C1 segment of cervical spinal cord (tissue), 14 donors: ENCODE measurements around the gene C4BPB.
"Not testable (repeated sequence)": the region's sequence is repeated elsewhere in the genome, so short reads cannot be mapped to it uniquely, and the experiment has no call there.

Experiments
- DNase-seq, 14 donors: peaks; one replicate each; lab custom pipeline; 2025; lab: John Stamatoyannopoulos, UW

Gene C4BPB

GRCh38 chr1:207088701-207089626 is at the start of gene C4BPB:
TSS of gene C4BPB (plus strand) at chr1:207088860. CDS start at chr1:207089532, 672 bp downstream.
- no peak for DNase-seq

- no peak for DNase-seq
Measured at GRCh38 chr1:207039380-207040180, 49.1 kb upstream of the C4BPB start.

- no peak for DNase-seq
Measured at GRCh38 chr1:207040181-207040533, 48.5 kb upstream of the C4BPB start.

- not testable (repeated sequence) for DNase-seq
Measured at GRCh38 chr1:207041397-207041796, 47.3 kb upstream of the C4BPB start.

GRCh38 chr1:207045453-207045852 is 43.2 kb upstream of the C4BPB start:
- no peak for DNase-seq

GRCh38 chr1:207047505-207047904 is 41.2 kb upstream of the C4BPB start:
- no peak for DNase-seq

GRCh38 chr1:207048041-207048440 is 40.6 kb upstream of the C4BPB start:
- DNase-seq, result no peak

- no peak for DNase-seq
Measured at GRCh38 chr1:207049054-207049453, 39.6 kb upstream of the C4BPB start.

GRCh38 chr1:207049514-207049913 is 39.1 kb upstream of the C4BPB start:
- DNase-seq, result no peak

GRCh38 chr1:207049974-207050391 is 38.7 kb upstream of the C4BPB start:
- peak in 2 of 14 donors; percentile 16 to 31 for DNase-seq

GRCh38 chr1:207050480-207051190 is 38.0 kb upstream of the C4BPB start:
- peak; percentile 31 to 84 (median 79) for DNase-seq

GRCh38 chr1:207051191-207051943 is 37.3 kb upstream of the C4BPB start, which contains the start of gene YOD1:
TSS of gene YOD1 (minus strand) at chr1:207051208. CDS start at chr1:207051030, 178 bp downstream.
- DNase-seq, result peak in 6 of 14 donors; percentile 54 to 80 (median 70)

GRCh38 chr1:207052911-207053769 is 35.5 kb upstream of the C4BPB start, which contains the start of gene PFKFB2:
TSS of gene PFKFB2 (plus strand) at chr1:207053275. CDS start at chr1:207054718, 1,443 bp downstream.
- peak; percentile 76 to 99 (median 92) for DNase-seq

- no peak for DNase-seq
Measured at GRCh38 chr1:207054491-207054890, 34.2 kb upstream of the C4BPB start.

GRCh38 chr1:207055386-207056001 is 33.2 kb upstream of the C4BPB start:
- DNase-seq, result no peak

GRCh38 chr1:207056673-207057072 is 32.0 kb upstream of the C4BPB start:
- DNase-seq, result no peak

- no peak for DNase-seq
Measured at GRCh38 chr1:207058252-207058651, 30.4 kb upstream of the C4BPB start.

- no peak for DNase-seq
Measured at GRCh38 chr1:207058878-207059867, 29.5 kb upstream of the C4BPB start.
